Measurements from ENCODE around the gene MSI2. TPM values are rescaled to one million over a fixed set of nuclear protein-coding genes. Genes with fewer than 3 reads are reported as not detected.

Gene MSI2
- total and polyA plus RNA-seq, 2 experiments from 2014 or later: 15.7 to 76.4 TPM

DNA sequence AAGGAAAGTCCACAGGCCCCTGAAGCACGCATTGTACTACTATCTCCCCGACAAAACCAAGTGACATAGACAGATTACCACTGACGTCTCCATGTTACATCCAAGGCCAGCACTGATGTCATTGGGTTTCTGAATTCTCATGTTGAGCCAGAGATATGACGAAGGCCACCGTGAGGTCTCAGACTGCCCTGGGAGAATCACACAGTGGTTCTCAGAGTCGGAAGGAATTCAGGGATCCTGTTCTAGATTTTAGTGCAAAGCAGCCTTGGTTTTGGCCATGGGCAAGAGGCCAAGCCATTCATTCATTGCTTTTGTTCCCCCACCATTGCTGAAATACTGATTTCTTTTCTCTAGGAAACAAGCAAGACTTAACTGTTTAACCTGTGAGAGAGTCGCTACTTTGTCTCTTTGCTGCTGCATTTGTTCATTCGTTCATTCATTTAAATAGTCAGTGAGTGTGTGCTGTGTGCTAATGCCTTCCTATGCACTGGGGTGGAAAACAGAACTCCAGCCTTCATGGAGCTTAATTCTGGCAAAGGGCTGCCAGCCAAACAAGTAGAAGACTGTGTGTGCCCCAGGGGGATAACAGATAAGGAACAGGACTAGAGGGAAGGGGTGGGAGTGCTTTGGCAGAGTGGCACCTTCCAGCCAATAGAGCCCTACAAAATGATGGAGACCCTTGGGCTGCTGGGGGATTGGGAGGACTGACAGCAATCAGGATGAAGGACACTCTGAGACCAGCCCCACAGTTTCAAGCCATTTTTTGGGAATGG lies 222.3 kb downstream of the MSI2 start:
- H3K4me3 ChIP-seq: no peak overlapping the region
- no peaks in the 10 kb centered on the region for H3K36me3 ChIP-seq
- DNase-seq (ENCODE audit: low read depth in 1 of 2, low spot score in 1 of 2): peak in 1 of 2 donors; percentile 94
- H3K4me1 ChIP-seq (ENCODE audit: low read depth): peaks cover 23% of the 10 kb centered on the region
- H3K27ac ChIP-seq: no peak overlapping the region
- TF ChIP-seq, protein P1, sequence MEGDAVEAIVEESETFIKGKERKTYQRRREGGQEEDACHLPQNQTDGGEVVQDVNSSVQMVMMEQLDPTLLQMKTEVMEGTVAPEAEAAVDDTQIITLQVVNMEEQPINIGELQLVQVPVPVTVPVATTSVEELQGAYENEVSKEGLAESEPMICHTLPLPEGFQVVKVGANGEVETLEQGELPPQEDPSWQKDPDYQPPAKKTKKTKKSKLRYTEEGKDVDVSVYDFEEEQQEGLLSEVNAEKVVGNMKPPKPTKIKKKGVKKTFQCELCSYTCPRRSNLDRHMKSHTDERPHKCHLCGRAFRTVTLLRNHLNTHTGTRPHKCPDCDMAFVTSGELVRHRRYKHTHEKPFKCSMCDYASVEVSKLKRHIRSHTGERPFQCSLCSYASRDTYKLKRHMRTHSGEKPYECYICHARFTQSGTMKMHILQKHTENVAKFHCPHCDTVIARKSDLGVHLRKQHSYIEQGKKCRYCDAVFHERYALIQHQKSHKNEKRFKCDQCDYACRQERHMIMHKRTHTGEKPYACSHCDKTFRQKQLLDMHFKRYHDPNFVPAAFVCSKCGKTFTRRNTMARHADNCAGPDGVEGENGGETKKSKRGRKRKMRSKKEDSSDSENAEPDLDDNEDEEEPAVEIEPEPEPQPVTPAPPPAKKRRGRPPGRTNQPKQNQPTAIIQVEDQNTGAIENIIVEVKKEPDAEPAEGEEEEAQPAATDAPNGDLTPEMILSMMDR (IDR thresholded peaks at IDR 0.05; ENCODE audit: low read depth, low read length): no peak
- H3K27me3 ChIP-seq: no peaks in the 10 kb centered on the region
- H3K9me3 ChIP-seq (ENCODE audit: low read depth): no peaks in the 10 kb centered on the region

DNA sequence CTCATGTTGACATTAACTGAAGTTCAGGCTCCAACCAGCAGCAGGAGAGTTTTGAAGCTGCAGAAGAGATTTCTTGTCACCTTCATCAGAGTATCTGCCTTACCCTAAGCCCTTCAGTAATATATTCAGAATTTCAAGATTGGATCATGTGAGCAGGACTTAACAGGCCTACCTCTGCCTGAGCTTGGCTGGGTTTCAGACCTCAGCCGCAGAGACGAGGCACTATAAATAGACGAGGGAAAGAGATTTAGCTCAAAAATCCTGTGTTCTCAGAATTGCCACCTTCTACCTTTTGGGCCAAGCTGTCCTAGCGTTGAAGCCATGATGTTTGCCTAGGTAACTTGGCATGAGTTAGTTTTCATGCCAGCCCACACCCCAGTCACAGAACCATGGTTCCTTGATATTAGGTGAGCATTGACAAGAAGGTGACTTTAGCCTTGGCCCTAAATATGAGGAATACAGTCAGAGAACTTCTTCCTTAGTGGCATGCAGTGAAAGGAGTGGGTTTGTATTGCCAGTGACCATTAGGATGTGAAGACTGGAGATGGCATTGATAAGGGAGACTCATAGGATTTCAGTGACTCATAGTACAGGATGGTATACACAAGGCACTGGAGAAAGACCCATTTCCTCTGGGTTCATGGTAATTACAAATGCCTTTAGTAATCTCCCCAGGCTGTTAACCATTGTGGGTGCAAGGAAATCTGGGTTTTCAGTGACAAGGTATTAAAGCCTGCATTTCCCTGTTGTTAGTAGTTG lies 224.3 kb downstream of the MSI2 start:
- peaks cover 20% of the 10 kb centered on the region for H3K4me1 ChIP-seq (ENCODE audit: low read depth)
- H3K27me3 ChIP-seq: no peaks in the 10 kb centered on the region
- no peak overlapping the region for H3K4me3 ChIP-seq
- H3K36me3 ChIP-seq: no peaks in the 10 kb centered on the region
- peak overlapping the region; percentile 42 for H3K27ac ChIP-seq
- TF ChIP-seq, protein P1 (IDR thresholded peaks at IDR 0.05; ENCODE audit: low read depth, low read length): no peak
- DNase-seq (ENCODE audit: low read depth in 1 of 2, low spot score in 1 of 2): peak; percentile 56 to 62
- H3K9me3 ChIP-seq (ENCODE audit: low read depth): no peaks in the 10 kb centered on the region

DNA sequence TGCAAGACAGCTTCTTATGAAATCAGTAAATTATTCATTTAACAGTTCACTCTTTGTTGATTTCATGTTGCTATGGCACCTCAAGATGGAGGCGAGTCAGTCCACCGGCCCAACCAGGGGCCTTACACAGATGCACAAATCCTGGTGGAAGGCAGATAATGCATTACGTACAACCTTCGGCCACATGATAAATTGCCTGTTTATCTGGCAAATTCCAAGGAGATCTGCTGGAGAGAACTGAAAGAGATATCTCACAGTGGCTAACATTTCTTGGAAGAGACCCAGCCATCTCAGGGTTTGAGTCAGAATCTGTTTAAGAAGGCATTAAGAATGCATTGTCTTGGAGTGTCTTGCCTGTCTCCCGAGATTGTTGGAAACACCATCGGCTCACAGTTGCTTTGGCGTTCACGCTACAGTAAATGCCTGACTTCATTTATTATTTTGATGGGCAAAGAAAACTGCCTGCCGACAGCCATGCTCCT lies 225.6 kb downstream of the MSI2 start:
- H3K27ac ChIP-seq: no peak overlapping the region
- no peaks in the 10 kb centered on the region for H3K9me3 ChIP-seq (ENCODE audit: low read depth)
- H3K4me1 ChIP-seq (ENCODE audit: low read depth): peaks cover 31% of the 10 kb centered on the region
- H3K36me3 ChIP-seq: no peaks in the 10 kb centered on the region
- TF ChIP-seq, protein P1 (IDR thresholded peaks at IDR 0.05; ENCODE audit: low read depth, low read length): no peak
- DNase-seq (ENCODE audit: low read depth in 1 of 2, low spot score in 1 of 2): peak in 1 of 2 donors; percentile 99
- H3K4me3 ChIP-seq: no peak overlapping the region
- no peaks in the 10 kb centered on the region for H3K27me3 ChIP-seq

DNA sequence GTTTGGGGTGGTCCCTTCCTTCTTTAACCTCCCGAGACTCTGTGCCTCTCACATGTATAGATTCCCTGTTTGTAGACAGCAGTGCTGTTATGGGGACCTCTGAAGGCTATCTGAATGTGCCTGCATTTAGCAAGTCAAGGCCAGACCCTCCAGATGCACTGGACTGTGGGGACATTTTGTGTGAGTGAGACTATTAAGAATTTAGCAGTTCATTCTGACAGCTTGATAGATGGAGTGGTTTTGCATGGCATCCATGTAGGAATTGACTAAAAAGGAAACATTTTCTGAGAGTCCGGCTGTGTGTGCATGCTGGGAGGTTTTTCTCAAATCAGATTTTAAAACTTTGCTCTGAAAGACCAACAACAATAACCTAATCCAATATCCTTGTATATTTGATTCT lies 226.3 kb downstream of the MSI2 start:
- no peaks in the 10 kb centered on the region for H3K9me3 ChIP-seq (ENCODE audit: low read depth)
- no peaks in the 10 kb centered on the region for H3K27me3 ChIP-seq
- TF ChIP-seq, protein P1 (IDR thresholded peaks at IDR 0.05; ENCODE audit: low read depth, low read length): no peak
- H3K27ac ChIP-seq: no peak overlapping the region
- peaks cover 28% of the 10 kb centered on the region for H3K4me1 ChIP-seq (ENCODE audit: low read depth)
- H3K36me3 ChIP-seq: no peaks in the 10 kb centered on the region
- DNase-seq (ENCODE audit: low read depth in 1 of 2, low spot score in 1 of 2): no peak
- H3K4me3 ChIP-seq: no peak overlapping the region

DNA sequence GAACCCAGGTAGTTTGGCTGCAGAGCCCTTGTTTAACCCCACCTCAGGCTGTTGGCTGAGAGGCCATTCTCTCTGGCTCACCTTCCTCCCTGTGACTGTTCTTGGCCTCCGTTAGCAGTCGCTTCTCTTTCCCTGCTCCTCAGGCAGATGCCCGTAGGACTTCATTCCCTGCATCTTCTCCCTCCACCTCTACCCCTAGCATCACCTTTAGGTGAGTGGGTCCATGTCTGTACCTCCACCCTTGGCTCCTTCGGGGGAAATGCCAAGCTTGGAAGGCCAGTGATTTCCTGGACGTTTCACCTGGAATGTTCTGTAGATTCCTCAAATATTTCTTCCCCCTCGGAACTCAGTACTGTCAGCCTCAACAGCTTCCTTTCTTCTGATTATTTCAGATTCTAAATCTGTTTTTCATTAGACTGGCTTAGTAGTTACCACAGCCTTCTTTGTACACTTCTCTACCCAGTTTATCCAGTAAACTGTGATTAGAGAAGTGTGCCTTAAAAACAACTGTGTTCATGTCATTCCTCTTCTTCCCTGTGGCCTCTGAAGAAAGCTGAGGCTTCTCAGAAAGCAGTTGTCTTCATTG lies 227.9 kb downstream of the MSI2 start:
- Histone ChIP-seq H3K27ac (no peak overlapping the region), H3K4me1 (ENCODE audit: low read depth) (peaks cover 21% of the 10 kb centered on the region), H3K36me3 (no peaks in the 10 kb centered on the region), H3K4me3 (no peak overlapping the region), H3K27me3 (no peaks in the 10 kb centered on the region), H3K9me3 (ENCODE audit: low read depth) (no peaks in the 10 kb centered on the region)
- no peak for DNase-seq (ENCODE audit: low read depth in 1 of 2, low spot score in 1 of 2)
- TF ChIP-seq, protein P1 (IDR thresholded peaks at IDR 0.05; ENCODE audit: low read depth, low read length): no peak
